Smooth muscle cell (in vitro differentiated cells): Measurements from ENCODE around the gene TEX52. TPM values are rescaled to one million over a fixed set of nuclear protein-coding genes. Genes with fewer than 3 reads are reported as not detected.

Experiments used
- DNase-seq: peaks from one replicate; lab custom pipeline; 2025; ENCODE audit not compliant: unreplicated experiment; lab: John Stamatoyannopoulos, UW
- H2AFZ ChIP-seq: fragments of 200-600 bp; sonication (generic); 2 replicates; pipeline ENCODE4 v1.6.0; 2016; ENCODE audit warnings: antibody characterized with exemption, low read depth, mild to moderate bottlenecking
- H3F3A ChIP-seq: fragments of 200-600 bp; sonication (generic); 2 replicates; pipeline ENCODE4 v1.6.0; 2017; ENCODE audit warnings: antibody characterized with exemption, low read depth
- H3K27ac ChIP-seq: fragments of 200-600 bp; sonication (generic); 2 replicates; pipeline ENCODE4 v1.5.1; 2016; ENCODE audit warnings: low read depth, mild to moderate bottlenecking
- H3K27me3 ChIP-seq: fragments of 200-600 bp; sonication (generic); 2 replicates; pipeline ENCODE4 v1.6.1; 2016; ENCODE audit warnings: low read depth, mild to moderate bottlenecking
- H3K36me3 ChIP-seq: fragments of 200-600 bp; sonication (generic); 2 replicates; pipeline ENCODE4 v1.5.1; 2016; ENCODE audit warnings: low read depth
- H3K4me1 ChIP-seq: fragments of 200-600 bp; sonication (generic); 2 replicates; pipeline ENCODE4 v1.5.1; 2016; ENCODE audit warnings: low read depth
- H3K4me2 ChIP-seq: fragments of 200-600 bp; sonication (generic); 2 replicates; pipeline ENCODE4 v1.6.0; 2016; ENCODE audit warnings: mild to moderate bottlenecking
- H3K4me3 ChIP-seq: fragments of 200-600 bp; sonication (generic); 2 replicates; pipeline ENCODE4 v1.5.1; 2016; ENCODE audit warnings: mild to moderate bottlenecking
- H3K79me2 ChIP-seq: fragments of 200-600 bp; sonication (generic); 2 replicates; pipeline ENCODE4 v1.6.0; 2016; ENCODE audit warnings: low read depth, mild to moderate bottlenecking
- H3K9ac ChIP-seq: fragments of 200-600 bp; sonication (generic); 2 replicates; pipeline ENCODE4 v1.6.0; 2016; ENCODE audit warnings: low read depth
- H3K9me3 ChIP-seq: fragments of 200-600 bp; sonication (generic); replicated peaks from 2 replicates; pipeline ENCODE4 v1.5.1; 2016; ENCODE audit warnings: low read depth
- H4K20me1 ChIP-seq: fragments of 200-600 bp; sonication (generic); 2 replicates; pipeline ENCODE4 v1.6.0; 2016; ENCODE audit warnings: low read depth
- WGBS: methylation state at CpG from one replicate; pipeline ENCODE4 v1.1.7; 2016; ENCODE audit warnings: low lambda C conversion rate; 5-methylcytosine and 5-hydroxymethylcytosine counted together
- polyA plus RNA-seq: library from polyadenylated mRNA; unstranded; fragments of >200 nt; fragmentation: Nextera tagmentation; extraction: Ambion mirVana; gene quantifications from 2 replicates; pipeline ENCODE4 v1.2.1, GENCODE V29; 2016
- total RNA-seq: library from RNA; depleted of rRNA; stranded (reverse); fragments of >200 nt; gene quantifications from 2 replicates; pipeline ENCODE4 v1.2.3, GENCODE V29; 2014
- TF ChIP-seq, protein P1 (sequence below): fragments of 200-600 bp; sonication (generic); IDR thresholded peaks from 2 replicates; pipeline ENCODE4 v1.5.1; 2017; ENCODE audit warnings: borderline replicate concordance, mild to moderate bottlenecking, antibody characterized with exemption; ENCODE audit not compliant: insufficient read depth, poor library complexity, severe bottlenecking

TEX52 gene
- total and polyA plus RNA-seq, 2 experiments from 2014 or later: 0.14 TPM; not detected in 1

DNA sequence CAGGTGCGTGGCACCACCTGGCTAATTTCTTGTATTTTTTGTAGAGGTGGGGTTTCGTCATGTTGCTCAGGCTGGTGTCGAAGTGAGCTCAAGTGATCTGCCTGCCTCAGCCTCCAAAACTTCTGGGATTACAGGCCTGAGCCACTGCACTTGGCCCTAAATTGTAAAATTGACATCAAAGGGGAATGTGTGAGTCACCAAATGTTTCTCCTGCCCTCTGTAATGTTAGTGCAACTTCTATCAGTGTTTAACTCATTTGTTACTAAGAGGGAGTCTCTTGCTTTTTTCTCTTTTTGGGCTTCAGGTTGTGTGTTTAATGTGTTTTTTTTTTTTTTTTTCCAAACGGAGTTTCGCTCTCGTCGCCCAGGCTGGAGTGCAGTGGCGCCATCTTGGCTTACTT, 36.2 kb upstream of the TEX52 start:
- no peak for DNase-seq
- Histone ChIP-seq H3K79me2 (peaks cover 62% of the 10 kb centered on the region), H3K4me1 (peaks cover 19% of the 10 kb centered on the region), H3K27ac (peak overlapping the region; percentile 85), H3F3A (peaks cover 4% of the 10 kb centered on the region), H3K9me3 (no peaks in the 10 kb centered on the region), H3K36me3 (no peaks in the 10 kb centered on the region), H3K27me3 (no peaks in the 10 kb centered on the region), H4K20me1 (peaks cover 63% of the 10 kb centered on the region), H3K4me3 (no peak overlapping the region), H3K4me2 (peak overlapping the region; percentile 83), H2AFZ (no peak overlapping the region), H3K9ac (no peak overlapping the region)
- 55% methylated on average over 8 of the region's 8 CpGs for WGBS
- TF ChIP-seq, protein P1, sequence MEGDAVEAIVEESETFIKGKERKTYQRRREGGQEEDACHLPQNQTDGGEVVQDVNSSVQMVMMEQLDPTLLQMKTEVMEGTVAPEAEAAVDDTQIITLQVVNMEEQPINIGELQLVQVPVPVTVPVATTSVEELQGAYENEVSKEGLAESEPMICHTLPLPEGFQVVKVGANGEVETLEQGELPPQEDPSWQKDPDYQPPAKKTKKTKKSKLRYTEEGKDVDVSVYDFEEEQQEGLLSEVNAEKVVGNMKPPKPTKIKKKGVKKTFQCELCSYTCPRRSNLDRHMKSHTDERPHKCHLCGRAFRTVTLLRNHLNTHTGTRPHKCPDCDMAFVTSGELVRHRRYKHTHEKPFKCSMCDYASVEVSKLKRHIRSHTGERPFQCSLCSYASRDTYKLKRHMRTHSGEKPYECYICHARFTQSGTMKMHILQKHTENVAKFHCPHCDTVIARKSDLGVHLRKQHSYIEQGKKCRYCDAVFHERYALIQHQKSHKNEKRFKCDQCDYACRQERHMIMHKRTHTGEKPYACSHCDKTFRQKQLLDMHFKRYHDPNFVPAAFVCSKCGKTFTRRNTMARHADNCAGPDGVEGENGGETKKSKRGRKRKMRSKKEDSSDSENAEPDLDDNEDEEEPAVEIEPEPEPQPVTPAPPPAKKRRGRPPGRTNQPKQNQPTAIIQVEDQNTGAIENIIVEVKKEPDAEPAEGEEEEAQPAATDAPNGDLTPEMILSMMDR: no peak

DNA sequence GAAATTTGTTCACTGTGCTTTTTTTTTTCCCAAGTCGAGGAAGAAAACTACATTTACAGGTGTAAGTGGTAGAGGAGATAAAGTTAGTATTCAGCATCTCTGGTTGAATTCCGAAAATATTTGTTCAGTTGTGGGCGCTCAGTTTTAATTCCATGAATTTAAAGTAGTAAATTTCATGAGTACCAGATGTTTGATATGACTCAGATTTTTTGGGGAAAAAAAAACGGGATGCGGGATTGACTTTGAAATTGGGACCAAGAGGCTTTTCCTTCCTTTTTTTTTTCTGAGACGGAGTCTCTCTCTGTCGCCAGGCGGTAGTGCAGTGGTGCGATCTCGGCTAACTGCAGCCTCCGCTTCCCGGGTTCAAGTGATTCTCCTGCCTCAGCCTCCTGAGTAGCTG, 35.4 kb upstream of the TEX52 start:
- no peak overlapping the region for H2AFZ ChIP-seq
- no peak for DNase-seq
- TF ChIP-seq, protein P1: no peak
- peaks cover 4% of the 10 kb centered on the region for H3F3A ChIP-seq
- H3K36me3 ChIP-seq: no peaks in the 10 kb centered on the region
- peaks cover 55% of the 10 kb centered on the region for H3K79me2 ChIP-seq
- H3K4me2 ChIP-seq: peak overlapping the region; percentile 83
- no peak overlapping the region for H3K9ac ChIP-seq
- whole genome bisulfite sequencing: 90% methylated on average over 12 of the region's 12 CpGs
- H3K4me1 ChIP-seq: peaks cover 19% of the 10 kb centered on the region
- peaks cover 55% of the 10 kb centered on the region for H4K20me1 ChIP-seq
- H3K27me3 ChIP-seq: no peaks in the 10 kb centered on the region
- H3K9me3 ChIP-seq: no peaks in the 10 kb centered on the region
- peak overlapping the region; percentile 74 for H3K4me3 ChIP-seq
- H3K27ac ChIP-seq: peak overlapping the region; percentile 85

DNA sequence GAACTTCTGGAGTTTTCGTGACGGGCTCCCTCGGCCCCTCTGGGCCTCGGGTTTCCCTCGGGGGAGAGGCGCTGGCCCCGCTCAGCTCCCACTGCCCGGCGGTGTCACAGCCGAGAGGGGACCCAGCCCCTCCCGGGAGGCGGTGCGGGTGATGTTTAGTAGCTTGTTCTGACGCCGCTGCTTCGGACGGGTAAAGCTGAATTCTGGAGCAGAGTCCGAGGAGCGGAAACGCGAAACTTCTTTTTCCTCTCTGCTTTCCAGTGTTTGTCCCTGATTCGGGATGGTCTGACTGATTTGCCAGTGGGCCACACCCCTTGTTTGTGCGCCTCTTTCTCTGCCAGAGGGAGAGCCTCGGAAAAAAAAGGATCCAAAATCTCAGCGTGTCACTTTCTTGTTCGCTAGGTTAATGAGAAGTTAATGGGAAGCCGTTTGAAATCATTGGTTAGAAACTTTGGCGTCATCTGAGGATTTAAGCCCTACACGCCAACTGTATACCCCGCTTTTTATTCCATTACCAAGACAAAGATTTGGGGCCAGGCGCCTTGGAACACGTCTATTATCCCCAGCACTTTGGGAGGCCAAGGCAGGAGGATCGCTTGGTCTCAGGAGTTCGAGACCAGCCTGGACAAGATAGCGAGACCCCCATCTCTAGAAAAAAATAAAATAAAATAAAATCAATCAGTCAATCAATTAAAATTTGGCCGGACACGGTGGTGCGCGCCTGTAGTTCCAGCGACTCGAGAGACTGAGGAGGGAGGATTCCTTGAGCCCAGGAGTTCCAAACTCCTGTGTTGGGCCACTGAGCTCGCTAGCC, 34.6 kb upstream of the TEX52 start:
- H3K27ac ChIP-seq: peak overlapping the region; percentile 85
- no peaks in the 10 kb centered on the region for H3K9me3 ChIP-seq
- H3K4me3 ChIP-seq: peak overlapping the region; percentile 74
- H3K27me3 ChIP-seq: no peaks in the 10 kb centered on the region
- WGBS: 26% methylated on average over 42 of the region's 42 CpGs
- peak overlapping the region; percentile 64 for H2AFZ ChIP-seq
- peaks cover 4% of the 10 kb centered on the region for H3F3A ChIP-seq
- peaks cover 47% of the 10 kb centered on the region for H3K79me2 ChIP-seq
- peaks cover 48% of the 10 kb centered on the region for H4K20me1 ChIP-seq
- peak overlapping the region; percentile 86 for H3K9ac ChIP-seq
- DNase-seq: peak; percentile 79
- peak overlapping the region; percentile 83 for H3K4me2 ChIP-seq
- no peaks in the 10 kb centered on the region for H3K36me3 ChIP-seq
- TF ChIP-seq, protein P1: no peak
- H3K4me1 ChIP-seq: peaks cover 19% of the 10 kb centered on the region
